Immature natural killer cell (primary cell): ENCODE measurements around the gene BAD. TPM values are rescaled to one million over a fixed set of nuclear protein-coding genes. Genes with fewer than 3 reads are reported as not detected.

ENCODE experiments used
- DNase-seq, 3 donors: peaks; one replicate each; pipeline ENCODE4 v3.0.0; 2022; ENCODE audit warnings: mixed read lengths in 1 of 3
- H3K27ac Mint-ChIP-seq, 6 donors: one replicate each; pipeline ENCODE4 v1.8.0; 2020; ENCODE audit warnings: mixed read lengths in 6 of 6, mild to moderate bottlenecking in 5 of 6, inconsistent platforms in 4 of 6, moderate library complexity in 3 of 6
- H3K27me3 Mint-ChIP-seq, 3 donors: one replicate each; pipeline ENCODE4 v1.8.0; 2020 to 2021; ENCODE audit warnings: low read depth in 3 of 3, mild to moderate bottlenecking in 3 of 3, mixed read lengths in 3 of 3, moderate library complexity in 3 of 3, inconsistent platforms in 1 of 3
- H3K36me3 Mint-ChIP-seq, 3 donors: one replicate each; pipeline ENCODE4 v1.8.0; 2020; ENCODE audit warnings: mixed read lengths in 3 of 3, inconsistent platforms in 2 of 3, mild to moderate bottlenecking in 2 of 3
- H3K4me1 Mint-ChIP-seq, 2 donors: one replicate each; pipeline ENCODE4 v1.8.0; 2020; ENCODE audit warnings: inconsistent platforms in 2 of 2, mild to moderate bottlenecking in 2 of 2, mixed read lengths in 2 of 2, moderate library complexity in 1 of 2
- H3K4me3 Mint-ChIP-seq, 5 donors: one replicate each; pipeline ENCODE4 v1.8.0; 2020; ENCODE audit warnings: mild to moderate bottlenecking in 5 of 5, mixed read lengths in 5 of 5, inconsistent platforms in 3 of 5, moderate library complexity in 3 of 5
- H3K9me3 Mint-ChIP-seq, 6 donors: one replicate each; pipeline ENCODE4 v1.8.0; 2020; ENCODE audit warnings: mild to moderate bottlenecking in 6 of 6, mixed read lengths in 6 of 6, inconsistent platforms in 4 of 6, moderate library complexity in 3 of 6
- polyA plus RNA-seq, 3 donors: library from polyadenylated mRNA; unstranded; fragments of 300-500 nt; fragmentation: Illumina TruSeq; gene quantifications; one replicate each; pipeline ENCODE4 v1.2.3, GENCODE V29; 2021

BAD gene
- polyA plus RNA-seq, 3 donors from 2014 or later: 67.7 to 87.5 (median 77.3) TPM

GRCh38 chr11:64259533-64260067 is 24.9 kb downstream of the BAD start:
- no peak for DNase-seq
- Mint-ChIP-seq H3K9me3 (no peaks in the 10 kb centered on the region), H3K27ac (no peak overlapping the region), H3K36me3 (peaks cover 0 to 9% (median 4%) of the 10 kb centered on the region in 3 donors), H3K4me1 (peaks cover 0 to 4% of the 10 kb centered on the region in 2 donors), H3K27me3 (peaks cover 0 to 5% (median 4%) of the 10 kb centered on the region in 3 donors), H3K4me3 (no peak overlapping the region)

- H3K9me3 Mint-ChIP-seq: no peaks in the 10 kb centered on the region
- no peak overlapping the region for H3K4me3 Mint-ChIP-seq
- no peak overlapping the region for H3K27ac Mint-ChIP-seq
- peaks cover 0 to 4% of the 10 kb centered on the region in 2 donors for H3K4me1 Mint-ChIP-seq
- no peak for DNase-seq
- peaks cover 0 to 9% (median 4%) of the 10 kb centered on the region in 3 donors for H3K36me3 Mint-ChIP-seq
- peaks cover 0 to 5% (median 4%) of the 10 kb centered on the region in 3 donors for H3K27me3 Mint-ChIP-seq
Observed at GRCh38 chr11:64258946-64259532, 25.4 kb downstream of the BAD start.

DNA sequence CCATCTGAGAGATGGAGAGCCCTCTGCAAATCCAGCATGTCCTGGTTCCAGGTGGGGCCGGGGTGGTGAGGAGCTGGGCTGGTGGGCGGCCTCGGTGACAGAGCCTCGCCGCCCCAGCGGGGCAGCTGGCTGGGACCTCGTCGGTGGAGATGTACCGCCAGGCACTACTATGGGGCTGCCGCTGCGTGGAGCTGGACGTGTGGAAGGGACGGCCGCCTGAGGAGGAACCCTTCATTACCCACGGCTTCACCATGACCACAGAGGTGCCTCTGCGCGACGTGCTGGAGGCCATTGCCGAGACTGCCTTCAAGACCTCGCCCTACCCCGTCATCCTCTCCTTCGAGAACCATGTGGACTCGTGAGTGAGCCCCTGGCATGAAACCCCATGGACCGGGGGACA is 26.1 kb downstream of the BAD start:
- Mint-ChIP-seq H3K27me3 (peaks cover 0 to 5% (median 4%) of the 10 kb centered on the region in 3 donors), H3K4me3 (no peak overlapping the region), H3K36me3 (peaks cover 0 to 9% (median 4%) of the 10 kb centered on the region in 3 donors), H3K27ac (no peak overlapping the region), H3K9me3 (no peaks in the 10 kb centered on the region), H3K4me1 (peaks cover 0 to 8% of the 10 kb centered on the region in 2 donors)
- no peak for DNase-seq

DNA sequence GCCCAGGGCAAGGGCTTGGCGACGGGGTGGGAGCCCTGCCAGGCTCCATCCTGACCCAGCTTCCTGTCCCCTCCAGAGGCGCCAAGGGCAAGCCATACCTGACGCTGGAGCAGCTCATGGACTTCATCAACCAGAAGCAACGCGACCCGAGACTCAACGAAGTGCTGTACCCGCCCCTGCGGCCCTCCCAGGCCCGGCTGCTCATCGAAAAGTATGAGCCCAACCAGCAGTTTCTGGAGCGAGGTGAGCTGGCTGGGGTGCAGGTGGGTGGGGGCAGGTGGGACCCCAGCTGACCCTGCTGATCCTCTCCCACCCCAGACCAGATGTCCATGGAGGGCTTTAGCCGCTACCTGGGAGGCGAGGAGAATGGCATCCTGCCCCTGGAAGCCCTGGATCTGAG is 28.2 kb downstream of the BAD start:
- Mint-ChIP-seq H3K27me3 (peaks cover 2 to 11% (median 6%) of the 10 kb centered on the region in 3 donors), H3K36me3 (peaks cover 0 to 5% (median 4%) of the 10 kb centered on the region in 3 donors), H3K4me3 (no peak overlapping the region), H3K27ac (no peak overlapping the region), H3K4me1 (peaks cover 8 to 16% of the 10 kb centered on the region in 2 donors), H3K9me3 (no peaks in the 10 kb centered on the region)
- no peak for DNase-seq

DNA sequence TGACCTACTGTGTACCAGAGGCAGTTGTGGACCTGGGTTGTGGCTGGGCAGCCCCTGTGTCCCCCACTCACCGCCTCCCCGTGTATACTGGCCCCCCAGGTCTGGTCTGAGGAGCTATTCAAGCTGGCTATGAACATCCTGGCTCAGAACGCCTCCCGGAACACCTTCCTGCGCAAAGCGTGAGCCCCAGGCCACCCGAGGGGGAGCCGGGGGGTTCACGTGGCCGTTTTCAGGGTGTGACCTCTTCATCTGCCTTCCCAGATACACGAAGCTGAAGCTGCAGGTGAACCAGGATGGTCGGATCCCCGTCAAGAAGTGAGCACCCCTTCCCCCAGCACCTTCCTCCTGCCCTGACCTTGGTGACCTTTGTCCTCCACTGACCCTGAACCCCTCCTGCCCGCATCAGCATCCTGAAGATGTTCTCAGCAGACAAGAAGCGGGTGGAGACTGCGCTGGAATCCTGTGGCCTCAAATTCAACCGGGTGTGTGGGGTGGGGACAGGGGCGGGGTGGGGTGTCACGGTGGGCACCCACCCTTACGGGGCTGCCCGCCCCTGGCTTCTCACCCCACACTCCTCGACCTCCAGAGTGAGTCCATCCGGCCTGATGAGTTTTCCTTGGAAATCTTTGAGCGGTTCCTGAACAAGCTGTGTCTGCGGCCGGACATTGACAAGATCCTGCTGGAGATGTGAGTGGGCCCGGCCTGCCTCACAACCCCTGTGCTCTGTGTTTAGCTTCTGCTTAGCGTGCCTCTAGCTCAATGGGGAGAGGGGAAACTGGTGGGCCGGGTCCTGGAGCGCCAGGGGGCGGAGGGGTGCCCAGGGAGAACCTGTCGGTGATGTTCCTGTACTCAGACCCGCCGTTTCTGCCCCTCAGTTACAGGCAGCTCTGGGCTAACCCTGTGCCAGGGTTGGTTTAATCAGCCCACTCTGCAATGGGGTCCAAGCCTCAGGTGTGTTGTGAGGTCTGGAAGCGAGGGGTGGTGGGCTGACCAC is 29.0 kb downstream of the BAD start:
- H3K4me3 Mint-ChIP-seq: no peak overlapping the region
- H3K4me1 Mint-ChIP-seq: peaks cover 8 to 20% of the 10 kb centered on the region in 2 donors

GRCh38 chr11:64254326-64254725 is 30.1 kb downstream of the BAD start:
- Mint-ChIP-seq H3K4me1 (peaks cover 8 to 17% of the 10 kb centered on the region in 2 donors), H3K27ac (no peak overlapping the region), H3K36me3 (peaks cover 0 to 1% (median under 1%) of the 10 kb centered on the region in 3 donors), H3K27me3 (peaks cover 2 to 11% (median 3%) of the 10 kb centered on the region in 3 donors), H3K9me3 (no peaks in the 10 kb centered on the region), H3K4me3 (no peak overlapping the region)
- DNase-seq: no peak

More for the DNA sequence above, 29.0 kb downstream of the BAD start:
- DNase-seq: no peak
- Mint-ChIP-seq H3K27me3 (peaks cover 2 to 13% (median 6%) of the 10 kb centered on the region in 3 donors), H3K9me3 (no peaks in the 10 kb centered on the region), H3K27ac (peak overlapping the region in 1 of 6 donors; percentile 30), H3K36me3 (peaks cover 0 to 5% (median 4%) of the 10 kb centered on the region in 3 donors)

- H3K27ac Mint-ChIP-seq: peak overlapping the region in 2 of 6 donors; percentile 13 to 40
- H3K36me3 Mint-ChIP-seq: no peaks in the 10 kb centered on the region
- H3K4me1 Mint-ChIP-seq: peaks cover 8 to 16% of the 10 kb centered on the region in 2 donors
- no peak for DNase-seq
- peaks cover 2 to 10% (median 3%) of the 10 kb centered on the region in 3 donors for H3K27me3 Mint-ChIP-seq
- peak overlapping the region in 3 of 5 donors; percentile 13 to 49 (median 35) for H3K4me3 Mint-ChIP-seq
- H3K9me3 Mint-ChIP-seq: no peaks in the 10 kb centered on the region
Observed at GRCh38 chr11:64253481-64253880, 31.0 kb downstream of the BAD start.

GRCh38 chr11:64253043-64253442 is 31.4 kb downstream of the BAD start:
- Mint-ChIP-seq H3K27ac (peak overlapping the region in 1 of 6 donors; percentile 13), H3K27me3 (peaks cover 2 to 10% (median 3%) of the 10 kb centered on the region in 3 donors), H3K4me3 (peak overlapping the region in 3 of 5 donors; percentile 13 to 49 (median 35)), H3K4me1 (peaks cover 10 to 18% of the 10 kb centered on the region in 2 donors), H3K9me3 (no peaks in the 10 kb centered on the region), H3K36me3 (no peaks in the 10 kb centered on the region)
- DNase-seq: no peak

DNA sequence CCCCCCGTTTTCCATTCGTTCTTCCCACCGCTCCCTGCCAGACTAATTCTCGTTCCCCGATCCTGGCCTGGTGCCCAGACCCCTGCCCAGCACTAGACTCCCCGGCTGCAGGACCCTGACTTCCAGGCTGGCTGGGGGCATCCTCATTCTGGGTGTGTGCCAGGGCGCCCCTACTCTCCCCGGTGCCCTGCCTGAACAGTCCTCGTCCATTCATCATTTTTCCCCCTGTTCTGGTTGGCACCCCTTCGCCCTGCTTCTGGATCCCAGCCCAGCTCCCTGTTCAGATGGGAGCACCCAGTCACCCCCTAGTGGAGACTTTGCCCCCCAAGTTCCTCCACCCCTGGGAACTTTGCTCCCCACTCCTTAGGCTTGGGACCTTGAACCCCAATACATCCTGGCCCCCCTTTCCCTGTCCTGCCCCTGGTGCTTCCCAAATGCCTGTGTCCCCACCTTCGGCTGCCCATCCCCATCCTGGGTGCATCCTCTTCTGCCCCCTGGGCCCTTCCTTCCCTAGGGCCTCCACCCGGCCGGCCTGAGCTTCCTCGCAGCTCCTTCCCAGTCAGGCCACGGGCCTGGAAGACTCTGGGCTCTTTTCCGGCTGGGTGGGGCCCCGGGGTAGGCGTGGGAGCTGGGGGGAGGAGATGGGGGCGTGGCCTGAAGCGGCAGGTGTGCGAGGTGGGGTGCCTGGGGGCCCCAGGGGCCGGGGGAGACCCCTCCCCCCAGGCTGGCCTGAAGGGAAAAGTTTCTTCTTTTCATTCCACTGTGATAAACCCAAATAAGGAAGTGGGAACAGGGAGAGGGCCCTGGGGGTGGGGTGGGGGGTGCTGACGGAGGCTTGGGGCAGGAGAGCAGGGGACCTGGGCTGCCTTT is 32.2 kb downstream of the BAD start:
- Mint-ChIP-seq H3K4me1 (peaks cover 15 to 22% of the 10 kb centered on the region in 2 donors), H3K27me3 (peaks cover 2 to 10% (median 3%) of the 10 kb centered on the region in 3 donors), H3K4me3 (peak overlapping the region; percentile 79 to 86 (median 85)), H3K36me3 (no peaks in the 10 kb centered on the region), H3K9me3 (no peaks in the 10 kb centered on the region), H3K27ac (peak overlapping the region in 3 of 6 donors; percentile 62 to 77 (median 64))
- DNase-seq: no peak

GRCh38 chr11:64251753-64252002 is 32.8 kb downstream of the BAD start:
- peak overlapping the region in 3 of 6 donors; percentile 62 to 77 (median 64) for H3K27ac Mint-ChIP-seq
- peaks cover 2 to 10% (median 4%) of the 10 kb centered on the region in 3 donors for H3K27me3 Mint-ChIP-seq
- H3K4me1 Mint-ChIP-seq: peaks cover 15 to 25% of the 10 kb centered on the region in 2 donors
- no peaks in the 10 kb centered on the region for H3K36me3 Mint-ChIP-seq
- DNase-seq: no peak
- peak overlapping the region; percentile 79 to 86 (median 85) for H3K4me3 Mint-ChIP-seq
- H3K9me3 Mint-ChIP-seq: no peaks in the 10 kb centered on the region

DNA sequence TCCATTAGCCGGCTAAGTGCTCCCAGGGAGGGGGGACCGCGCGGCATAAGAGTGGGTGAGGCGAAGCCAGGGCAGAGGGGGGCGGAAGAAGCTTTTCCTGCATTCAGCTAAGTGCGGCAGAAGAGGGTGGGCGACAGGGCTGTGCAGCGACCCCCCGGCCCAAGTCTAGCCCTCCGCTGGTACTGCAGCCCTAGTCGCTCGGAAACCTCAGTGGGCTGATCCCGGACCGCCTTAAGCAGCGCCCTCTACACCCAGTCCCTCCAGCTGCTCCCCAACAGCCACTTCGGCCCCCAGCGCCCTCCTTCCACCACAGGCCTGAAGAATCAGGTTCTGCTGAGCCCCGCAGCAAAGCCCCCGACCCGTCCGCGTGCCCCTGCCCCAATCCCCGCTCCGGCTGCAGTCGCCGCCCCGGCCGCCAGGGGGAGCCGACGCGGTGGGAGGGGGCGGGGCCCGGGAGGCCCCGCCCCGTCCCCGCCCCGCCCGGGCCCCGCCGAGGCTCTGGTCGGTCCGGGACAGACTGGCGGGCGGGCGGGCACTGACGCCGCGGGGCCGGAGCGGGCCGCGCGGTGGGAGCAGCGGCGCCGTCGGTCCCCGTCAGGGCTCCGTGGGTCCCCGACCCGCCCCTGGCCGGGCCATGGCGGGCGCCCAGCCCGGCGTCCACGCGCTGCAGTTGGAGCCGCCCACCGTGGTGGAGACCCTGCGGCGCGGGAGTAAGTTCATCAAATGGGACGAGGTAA is 33.3 kb downstream of the BAD start, which contains the start of gene PLCB3:
TSS of gene PLCB3 (plus strand) at position 515 of the 737 bp plus-strand sequence. CDS start at position 635, 120 bp downstream.
- DNase-seq: peak; percentile 57 to 64 (median 61)
- Mint-ChIP-seq H3K36me3 (no peaks in the 10 kb centered on the region), H3K4me3 (peak within 1 kb of the TSS; percentile 82 to 89 (median 86)), H3K4me1 (peaks cover 15 to 26% of the 10 kb centered on the region in 2 donors), H3K27ac (peak within 1 kb of the TSS in 5 of 6 donors; percentile 62 to 89 (median 77)), H3K27me3 (peaks cover 2 to 10% (median 4%) of the 10 kb centered on the region in 3 donors), H3K9me3 (no peaks in the 10 kb centered on the region)

- DNase-seq: no peak
Observed at GRCh38 chr11:64250415-64251015, 34.0 kb downstream of the BAD start.

More at GRCh38 chr11:64250415-64251015, 34.0 kb downstream of the BAD start:
- Mint-ChIP-seq H3K27me3 (peaks cover 4 to 10% (median 4%) of the 10 kb centered on the region in 3 donors), H3K36me3 (no peaks in the 10 kb centered on the region), H3K4me3 (peak overlapping the region; percentile 81 to 89 (median 82)), H3K9me3 (no peaks in the 10 kb centered on the region), H3K4me1 (peaks cover 21 to 33% of the 10 kb centered on the region in 2 donors), H3K27ac (no peak overlapping the region)
